T-helper 1 cell (primary cell): ENCODE measurements around the gene ACOXL.

Source experiments
- DNase-seq, 5 donors: peaks; one replicate each; pipeline ENCODE4 v3.0.0-alpha.2; 2012 to 2020

ACOXL gene

GRCh38 chr2:111167863-111168162 is 435.4 kb downstream of the ACOXL start:
- no peak for DNase-seq
